Liver (tissue), 9 donors: ENCODE data around the gene KRTAP5-1. TPM values are rescaled to one million over a fixed set of nuclear protein-coding genes. Genes with fewer than 3 reads are reported as not detected.

Experiments
- DNase-seq: peaks from one replicate; pipeline ENCODE4 v3.0.0-alpha.2; 2017; ENCODE audit warnings: low spot score
- H3K27ac ChIP-seq, 2 donors: one replicate each; pipeline ENCODE4 v1.7.0; 2013; ENCODE audit warnings: inconsistent platforms in 2 of 2, low read length in 2 of 2, control low read depth in 1 of 2, low read depth in 1 of 2, mild to moderate bottlenecking in 1 of 2
- H3K27me3 ChIP-seq, 4 donors: one replicate each; pipeline versions ENCODE4 v1.6.1 to v1.7.0; 2013; ENCODE audit warnings: low read length in 3 of 4, inconsistent platforms in 1 of 4, mild to moderate bottlenecking in 1 of 4, moderate library complexity in 1 of 4; ENCODE audit not compliant: control insufficient read depth in 4 of 4, insufficient read depth in 4 of 4
- H3K36me3 ChIP-seq, 4 donors: one replicate each; pipeline versions ENCODE4 v1.6.1 to v1.7.0; 2013; ENCODE audit warnings: low read length in 3 of 4, mild to moderate bottlenecking in 3 of 4, low read depth in 1 of 4, moderate library complexity in 1 of 4; ENCODE audit not compliant: control insufficient read depth in 4 of 4, insufficient read depth in 3 of 4
- H3K4me1 ChIP-seq, 4 donors: one replicate each; pipeline versions ENCODE4 v1.6.1 to v1.7.0; 2013; ENCODE audit warnings: low read length in 3 of 4, mild to moderate bottlenecking in 3 of 4, moderate library complexity in 1 of 4; ENCODE audit not compliant: control insufficient read depth in 4 of 4, insufficient read depth in 4 of 4
- H3K4me3 ChIP-seq, 3 donors: one replicate each; pipeline versions ENCODE4 v1.6.1 to v1.7.0; 2013; ENCODE audit warnings: low read length in 3 of 3, control low read depth in 1 of 3, low read depth in 1 of 3, mild to moderate bottlenecking in 1 of 3
- H3K9ac ChIP-seq, 2 donors: one replicate each; pipeline ENCODE4 v1.7.0; 2013; ENCODE audit warnings: low read length in 2 of 2, mild to moderate bottlenecking in 2 of 2, moderate library complexity in 2 of 2, control low read depth in 1 of 2, low read depth in 1 of 2
- H3K9me3 ChIP-seq, 4 donors: one replicate each; pipeline versions ENCODE4 v1.6.1 to v1.7.0; 2013; ENCODE audit warnings: low read length in 3 of 4; ENCODE audit not compliant: control insufficient read depth in 4 of 4
- ATF3 ChIP-seq: IDR thresholded peaks from 2 replicates; pipeline ENCODE4 v1.6.1; 2016; ENCODE audit warnings: antibody characterized with exemption
- CTCF ChIP-seq: fragments of 150-350 bp; IDR thresholded peaks from 2 replicates; pipeline ENCODE4 v1.5.1; 2017; ENCODE audit warnings: improper control_type of control experiment, low read depth, low read length; ENCODE audit not compliant: missing input control
- EGR1 ChIP-seq, 2 donors: IDR thresholded peaks; 2 replicates each; pipeline ENCODE4 v1.6.1; 2016 to 2018; ENCODE audit warnings: antibody characterized with exemption in 2 of 2, low read depth in 2 of 2
- FOXA1 ChIP-seq: IDR thresholded peaks from 2 replicates; pipeline ENCODE4 v1.6.1; 2016; ENCODE audit warnings: antibody characterized with exemption
- FOXA2 ChIP-seq: IDR thresholded peaks from 2 replicates; pipeline ENCODE4 v1.6.1; 2016; ENCODE audit warnings: antibody characterized with exemption
- GABPA ChIP-seq, 2 donors: IDR thresholded peaks in 1 of 2; conservative IDR thresholded peaks in 1 of 2; 2 replicates each; pipeline ENCODE4 v1.6.1; 2016; ENCODE audit warnings: antibody characterized with exemption in 2 of 2, mild to moderate bottlenecking in 1 of 2, moderate library complexity in 1 of 2
- HNF4A ChIP-seq, 2 donors: conservative IDR thresholded peaks; 2 replicates each; pipeline ENCODE4 v1.6.1; 2016; ENCODE audit warnings: antibody characterized with exemption in 2 of 2, mild to moderate bottlenecking in 2 of 2
- HNF4G ChIP-seq: IDR thresholded peaks from 2 replicates; pipeline ENCODE4 v1.6.1; 2016; ENCODE audit warnings: antibody characterized with exemption
- JUND ChIP-seq, 2 donors: IDR thresholded peaks; 2 replicates each; pipeline ENCODE4 v1.6.1; 2016; ENCODE audit warnings: antibody characterized with exemption in 2 of 2
- MAX ChIP-seq: IDR thresholded peaks from 2 replicates; pipeline ENCODE4 v1.6.1; 2016; ENCODE audit warnings: antibody characterized with exemption
- NR2F2 ChIP-seq: IDR thresholded peaks from 2 replicates; pipeline ENCODE4 v1.6.1; 2016; ENCODE audit warnings: antibody characterized with exemption
- RAD21 ChIP-seq, 2 donors: IDR thresholded peaks; 2 replicates each; pipeline ENCODE4 v1.6.1; 2016; ENCODE audit warnings: antibody characterized with exemption in 2 of 2, mild to moderate bottlenecking in 2 of 2
- REST ChIP-seq: IDR thresholded peaks from 2 replicates; pipeline ENCODE4 v1.6.1; 2016; ENCODE audit warnings: antibody characterized with exemption, mild to moderate bottlenecking
- RXRA ChIP-seq, 2 donors: IDR thresholded peaks; 2 replicates each; pipeline ENCODE4 v1.6.1; 2017 to 2018; ENCODE audit warnings: antibody characterized with exemption in 2 of 2, mild to moderate bottlenecking in 1 of 2
- SP1 ChIP-seq: IDR thresholded peaks from 2 replicates; pipeline ENCODE4 v1.6.1; 2018; ENCODE audit warnings: antibody characterized with exemption, mild to moderate bottlenecking
- TAF1 ChIP-seq: conservative IDR thresholded peaks from 2 replicates; pipeline ENCODE4 v1.6.1; 2016; ENCODE audit warnings: antibody characterized with exemption, mild to moderate bottlenecking
- YY1 ChIP-seq: IDR thresholded peaks from 2 replicates; pipeline ENCODE4 v1.6.1; 2016; ENCODE audit warnings: antibody characterized with exemption, mild to moderate bottlenecking
- ZBTB33 ChIP-seq: IDR thresholded peaks from 2 replicates; pipeline ENCODE4 v1.6.1; 2016; ENCODE audit warnings: antibody characterized with exemption
- WGBS: extraction: QIAGEN DNeasy Blood & Tissue Kit; methylation state at CpG from one replicate; pipeline ENCODE4 v1.1.7; 2013; 5-methylcytosine and 5-hydroxymethylcytosine counted together
- polyA plus RNA-seq, 2 donors: library from polyadenylated mRNA; stranded (reverse) in 1 of 2; unstranded in 1 of 2; fragments of 200-250 nt in 1 of 2; fragments of >200 nt in 1 of 2; fragmentation: Nextera tagmentation in 1 of 2; extraction: Ambion mirVana in 1 of 2; gene quantifications; one replicate each; pipeline versions ENCODE4 v1.2.1 to v1.2.3, GENCODE V29; 2013 to 2015
- total RNA-seq, 2 donors: library from RNA; depleted of rRNA; stranded (reverse); fragments of >200 nt; gene quantifications; one replicate each; pipeline ENCODE4 v1.2.3, GENCODE V29; 2014
- donor health status: healthy.
- donor health status: healthy.
- donor health status: healthy.
- donor health status: healthy.
- donor health status: healthy.

The KRTAP5-1 gene
- total and polyA plus RNA-seq, 4 donors: not detected

GRCh38 chr11:1564535-1565172 is 20.4 kb downstream of the KRTAP5-1 start (continued):
- TF ChIP-seq GABPA (IDR thresholded peaks at IDR 0.05 in 1 of 2, conservative IDR thresholded peaks at IDR 0.05 in 1 of 2): no peak

- Histone ChIP-seq H3K4me3 (no peak overlapping the region), H3K36me3 (no peaks in the 10 kb centered on the region), H3K27ac (no peak overlapping the region), H3K27me3 (no peaks in the 10 kb centered on the region), H3K9me3 (no peaks in the 10 kb centered on the region), H3K9ac (no peak overlapping the region), H3K4me1 (peaks cover 0 to 17% (median 8%) of the 10 kb centered on the region in 4 donors)
- TF ChIP-seq RXRA (IDR thresholded peaks at IDR 0.05) (no peak), HNF4G (no peak), CTCF (no peak), ATF3 (no peak)
- no peak for DNase-seq
- 83% methylated on average over 29 of the region's 29 CpGs for WGBS
Observed at GRCh38 chr11:1563697-1564534, 21.2 kb downstream of the KRTAP5-1 start.

- DNase-seq: no peak
- H3K36me3 ChIP-seq: no peaks in the 10 kb centered on the region
- H3K4me3 ChIP-seq: no peak overlapping the region
- no peaks in the 10 kb centered on the region for H3K9me3 ChIP-seq
- peaks cover 3 to 23% (median 16%) of the 10 kb centered on the region in 4 donors for H3K4me1 ChIP-seq
- WGBS: 77% methylated on average over 12 of the region's 12 CpGs
- no peak overlapping the region for H3K27ac ChIP-seq
- H3K9ac ChIP-seq: no peak overlapping the region
- H3K27me3 ChIP-seq: no peaks in the 10 kb centered on the region
- TF ChIP-seq HNF4A (conservative IDR thresholded peaks at IDR 0.05) (no peak), YY1 (no peak), RXRA (IDR thresholded peaks at IDR 0.05) (no peak), MAX (no peak), SP1 (no peak), JUND (IDR thresholded peaks at IDR 0.05) (no peak), CTCF (no peak), ATF3 (no peak), HNF4G (no peak), ZBTB33 (no peak), EGR1 (IDR thresholded peaks at IDR 0.05; ENCODE audit: low read depth in 2 of 2) (no peak), NR2F2 (no peak), FOXA1 (no peak), FOXA2 (no peak), REST (no peak), RAD21 (IDR thresholded peaks at IDR 0.05) (no peak), TAF1 (no peak), GABPA (IDR thresholded peaks at IDR 0.05 in 1 of 2, conservative IDR thresholded peaks at IDR 0.05 in 1 of 2) (no peak)
Observed at GRCh38 chr11:1563149-1563638, 21.9 kb downstream of the KRTAP5-1 start.
